ENCODE results near the gene SH3D19.
A peak's percentile ranks its signal among the peaks of the same experiment; 100 is the strongest.

SH3D19 gene

DNA sequence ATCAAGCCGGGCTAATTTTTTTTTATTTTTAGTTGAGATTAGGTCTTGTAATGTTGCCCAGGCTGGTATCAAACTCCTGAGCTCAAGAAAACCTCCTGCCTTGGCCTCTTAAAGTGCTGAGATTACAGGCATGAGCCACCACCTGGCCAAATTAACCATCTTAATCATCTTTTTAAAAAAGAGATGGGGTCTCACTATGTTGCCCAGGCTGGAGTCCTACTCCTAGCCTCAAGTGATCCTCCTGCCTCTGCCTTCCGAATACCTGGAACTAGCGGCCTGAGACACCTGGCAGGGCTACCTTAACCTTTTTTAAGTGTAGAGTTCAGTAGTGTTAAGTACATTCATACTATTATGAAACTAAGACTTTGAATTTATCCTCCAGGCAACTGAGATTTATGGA, 227.6 kb downstream of the SH3D19 start:
- Histone ChIP-seq H3K27me3 (replicated peaks in 2 of 5; ENCODE audit: control insufficient read depth in 4 of 5, insufficient read depth in 5 of 5, low read length in 4 of 5) (no peaks in the 10 kb centered on the region), H3K4me1 (ENCODE audit: control extremely low read depth in 1 of 4, control insufficient read depth in 4 of 4, insufficient read depth in 4 of 4, low read length in 3 of 4) (peaks cover 15 to 44% (median 29%) of the 10 kb centered on the region in 4 experiments), H3K9me3 (ENCODE audit: control extremely low read depth in 1 of 5, control insufficient read depth in 4 of 5, insufficient read depth in 2 of 5, low read depth in 1 of 5, low read length in 4 of 5) (no peaks in the 10 kb centered on the region), H3K27ac (ENCODE audit: insufficient read depth in 1 of 2, low read depth in 1 of 2, low read length in 2 of 2, poor library complexity in 1 of 2, severe bottlenecking in 2 of 2) (peak overlapping the region in 1 of 2 experiments; percentile 79), H3K36me3 (ENCODE audit: control insufficient read depth in 4 of 4, insufficient read depth in 4 of 4, low read length in 3 of 4) (peaks cover 5 to 24% (median 15%) of the 10 kb centered on the region in 4 experiments), H3K4me3 (ENCODE audit: control insufficient read depth in 1 of 7, extremely low read depth in 1 of 7, insufficient read depth in 4 of 7, low read depth in 2 of 7, low read length in 6 of 7) (peak overlapping the region in 3 of 7 experiments; percentile 60 to 100 (median 67))
- ChIA-PET POLR2A (interaction anchor here (2.6 kb wide), 1 partner anchor 82 kb away, joined by 11 read pairs; the partner anchor contains the start of gene LRBA), CTCF (interaction anchor here (0.7 to 2.2 kb wide), 5 partner anchors 12 to 87 kb away, joined by 3 to 10 read pairs (median 3); no protein-coding TSS in a partner anchor)
- WGBS (ENCODE audit: insufficient coverage) = no CpG with 5 or more reads among the region's 3 CpGs
- no peak for DNase-seq

GRCh38 chr4:151095142-151095541, 230.3 kb downstream of the SH3D19 start:
- no CpG with 5 or more reads among the region's 3 CpGs for WGBS (ENCODE audit: insufficient coverage)
- H3K27ac ChIP-seq (ENCODE audit: insufficient read depth in 1 of 2, low read depth in 1 of 2, low read length in 2 of 2, poor library complexity in 1 of 2, severe bottlenecking in 2 of 2) = no peak overlapping the region
- DNase-seq = no peak
- no peaks in the 10 kb centered on the region for H3K9me3 ChIP-seq (ENCODE audit: control extremely low read depth in 1 of 5, control insufficient read depth in 4 of 5, insufficient read depth in 2 of 5, low read depth in 1 of 5, low read length in 4 of 5)
- no peak overlapping the region for H3K4me3 ChIP-seq (ENCODE audit: control insufficient read depth in 1 of 7, extremely low read depth in 1 of 7, insufficient read depth in 4 of 7, low read depth in 2 of 7, low read length in 6 of 7)
- ChIA-PET POLR2A (no interaction called here), CTCF (no interaction called here)
- H3K36me3 ChIP-seq (ENCODE audit: control insufficient read depth in 4 of 4, insufficient read depth in 4 of 4, low read length in 3 of 4) = no peaks in the 10 kb centered on the region
- H3K27me3 ChIP-seq (replicated peaks in 2 of 5; ENCODE audit: control insufficient read depth in 4 of 5, insufficient read depth in 5 of 5, low read length in 4 of 5) = no peaks in the 10 kb centered on the region
- peaks cover 2 to 24% (median 17%) of the 10 kb centered on the region in 4 experiments for H3K4me1 ChIP-seq (ENCODE audit: control extremely low read depth in 1 of 4, control insufficient read depth in 4 of 4, insufficient read depth in 4 of 4, low read length in 3 of 4)

GRCh38 chr4:151094290-151094751, 231.1 kb downstream of the SH3D19 start:
- POLR2A ChIA-PET = no interaction called here
- H3K27ac ChIP-seq (ENCODE audit: insufficient read depth in 1 of 2, low read depth in 1 of 2, low read length in 2 of 2, poor library complexity in 1 of 2, severe bottlenecking in 2 of 2) = no peak overlapping the region
- H3K4me3 ChIP-seq (ENCODE audit: control insufficient read depth in 1 of 7, extremely low read depth in 1 of 7, insufficient read depth in 4 of 7, low read depth in 2 of 7, low read length in 6 of 7) = no peak overlapping the region
- no peaks in the 10 kb centered on the region for H3K9me3 ChIP-seq (ENCODE audit: control extremely low read depth in 1 of 5, control insufficient read depth in 4 of 5, insufficient read depth in 2 of 5, low read depth in 1 of 5, low read length in 4 of 5)
- CTCF ChIA-PET = no interaction called here
- H3K36me3 ChIP-seq (ENCODE audit: control insufficient read depth in 4 of 4, insufficient read depth in 4 of 4, low read length in 3 of 4) = no peaks in the 10 kb centered on the region
- WGBS (ENCODE audit: insufficient coverage) = 100% methylated on average over 2 of the region's 2 CpGs
- peaks cover 1 to 22% (median 17%) of the 10 kb centered on the region in 4 experiments for H3K4me1 ChIP-seq (ENCODE audit: control extremely low read depth in 1 of 4, control insufficient read depth in 4 of 4, insufficient read depth in 4 of 4, low read length in 3 of 4)
- H3K27me3 ChIP-seq (replicated peaks in 2 of 5; ENCODE audit: control insufficient read depth in 4 of 5, insufficient read depth in 5 of 5, low read length in 4 of 5) = no peaks in the 10 kb centered on the region
- no peak for DNase-seq

DNA sequence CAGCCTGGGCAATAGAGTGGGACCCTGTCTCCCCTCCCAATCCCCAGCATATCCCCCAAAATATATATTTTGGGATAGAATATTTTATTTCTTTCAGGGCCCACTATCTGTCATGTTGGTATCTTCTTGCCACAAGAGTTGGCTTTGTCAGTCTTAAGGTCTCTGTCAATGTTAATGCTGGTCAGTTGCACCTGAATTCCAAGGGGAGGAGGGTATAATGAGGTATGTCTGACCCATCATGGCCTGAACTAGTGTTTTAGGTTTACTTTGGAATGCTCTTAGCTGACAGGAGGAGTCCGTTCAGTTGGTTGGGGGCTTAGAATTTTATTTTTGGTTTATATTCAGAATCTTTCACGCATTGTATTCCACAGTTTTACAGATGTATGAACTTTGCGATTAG, 232.2 kb downstream of the SH3D19 start:
- WGBS (ENCODE audit: insufficient coverage) = 100% methylated on average over 2 of the region's 3 CpGs
- Histone ChIP-seq H3K4me1 (ENCODE audit: control extremely low read depth in 1 of 4, control insufficient read depth in 4 of 4, insufficient read depth in 4 of 4, low read length in 3 of 4) (peaks cover 0 to 12% (median 7%) of the 10 kb centered on the region in 4 experiments), H3K27ac (ENCODE audit: insufficient read depth in 1 of 2, low read depth in 1 of 2, low read length in 2 of 2, poor library complexity in 1 of 2, severe bottlenecking in 2 of 2) (no peak overlapping the region), H3K4me3 (ENCODE audit: control insufficient read depth in 1 of 7, extremely low read depth in 1 of 7, insufficient read depth in 4 of 7, low read depth in 2 of 7, low read length in 6 of 7) (no peak overlapping the region), H3K36me3 (ENCODE audit: control insufficient read depth in 4 of 4, insufficient read depth in 4 of 4, low read length in 3 of 4) (no peaks in the 10 kb centered on the region), H3K27me3 (replicated peaks in 2 of 5; ENCODE audit: control insufficient read depth in 4 of 5, insufficient read depth in 5 of 5, low read length in 4 of 5) (no peaks in the 10 kb centered on the region), H3K9me3 (ENCODE audit: control extremely low read depth in 1 of 5, control insufficient read depth in 4 of 5, insufficient read depth in 2 of 5, low read depth in 1 of 5, low read length in 4 of 5) (no peaks in the 10 kb centered on the region)
- POLR2A ChIA-PET = no interaction called here
- CTCF ChIA-PET = no interaction called here
- DNase-seq = no peak

GRCh38 chr4:151092488-151092887, 232.9 kb downstream of the SH3D19 start:
- Histone ChIP-seq H3K27ac (ENCODE audit: insufficient read depth in 1 of 2, low read depth in 1 of 2, low read length in 2 of 2, poor library complexity in 1 of 2, severe bottlenecking in 2 of 2) (no peak overlapping the region), H3K4me3 (ENCODE audit: control insufficient read depth in 1 of 7, extremely low read depth in 1 of 7, insufficient read depth in 4 of 7, low read depth in 2 of 7, low read length in 6 of 7) (no peak overlapping the region), H3K9me3 (ENCODE audit: control extremely low read depth in 1 of 5, control insufficient read depth in 4 of 5, insufficient read depth in 2 of 5, low read depth in 1 of 5, low read length in 4 of 5) (no peaks in the 10 kb centered on the region), H3K36me3 (ENCODE audit: control insufficient read depth in 4 of 4, insufficient read depth in 4 of 4, low read length in 3 of 4) (no peaks in the 10 kb centered on the region), H3K27me3 (replicated peaks in 2 of 5; ENCODE audit: control insufficient read depth in 4 of 5, insufficient read depth in 5 of 5, low read length in 4 of 5) (no peaks in the 10 kb centered on the region), H3K4me1 (ENCODE audit: control extremely low read depth in 1 of 4, control insufficient read depth in 4 of 4, insufficient read depth in 4 of 4, low read length in 3 of 4) (peaks cover 0 to 4% (median under 1%) of the 10 kb centered on the region in 4 experiments)
- no peak for DNase-seq
- ChIA-PET CTCF (no interaction called here), POLR2A (no interaction called here)
- 100% methylated on average over 2 of the region's 3 CpGs for WGBS (ENCODE audit: insufficient coverage)

- no CpG with 5 or more reads among the region's 2 CpGs for WGBS (ENCODE audit: insufficient coverage)
- no peak for DNase-seq
- ChIA-PET CTCF (no interaction called here), POLR2A (no interaction called here)
- Histone ChIP-seq H3K27me3 (replicated peaks in 2 of 5; ENCODE audit: control insufficient read depth in 4 of 5, insufficient read depth in 5 of 5, low read length in 4 of 5) (no peaks in the 10 kb centered on the region), H3K9me3 (ENCODE audit: control extremely low read depth in 1 of 5, control insufficient read depth in 4 of 5, insufficient read depth in 2 of 5, low read depth in 1 of 5, low read length in 4 of 5) (no peaks in the 10 kb centered on the region), H3K27ac (ENCODE audit: insufficient read depth in 1 of 2, low read depth in 1 of 2, low read length in 2 of 2, poor library complexity in 1 of 2, severe bottlenecking in 2 of 2) (no peak overlapping the region), H3K36me3 (ENCODE audit: control insufficient read depth in 4 of 4, insufficient read depth in 4 of 4, low read length in 3 of 4) (no peaks in the 10 kb centered on the region), H3K4me1 (ENCODE audit: control extremely low read depth in 1 of 4, control insufficient read depth in 4 of 4, insufficient read depth in 4 of 4, low read length in 3 of 4) (no peaks in the 10 kb centered on the region), H3K4me3 (ENCODE audit: control insufficient read depth in 1 of 7, extremely low read depth in 1 of 7, insufficient read depth in 4 of 7, low read depth in 2 of 7, low read length in 6 of 7) (no peak overlapping the region)
These were observed 234.4 kb downstream of the SH3D19 start for GRCh38 chr4:151091047-151091446.

GRCh38 chr4:151087467-151087866, 237.9 kb downstream of the SH3D19 start:
- H3K27ac ChIP-seq (ENCODE audit: insufficient read depth in 1 of 2, low read depth in 1 of 2, low read length in 2 of 2, poor library complexity in 1 of 2, severe bottlenecking in 2 of 2) = no peak overlapping the region
- no peaks in the 10 kb centered on the region for H3K36me3 ChIP-seq (ENCODE audit: control insufficient read depth in 4 of 4, insufficient read depth in 4 of 4, low read length in 3 of 4)
- WGBS (ENCODE audit: insufficient coverage) = 98% methylated on average over 8 of the region's 8 CpGs
- H3K27me3 ChIP-seq (replicated peaks in 2 of 5; ENCODE audit: control insufficient read depth in 4 of 5, insufficient read depth in 5 of 5, low read length in 4 of 5) = no peaks in the 10 kb centered on the region
- no peaks in the 10 kb centered on the region for H3K4me1 ChIP-seq (ENCODE audit: control extremely low read depth in 1 of 4, control insufficient read depth in 4 of 4, insufficient read depth in 4 of 4, low read length in 3 of 4)
- POLR2A ChIA-PET = no interaction called here
- no peak for DNase-seq
- no peak overlapping the region for H3K4me3 ChIP-seq (ENCODE audit: control insufficient read depth in 1 of 7, extremely low read depth in 1 of 7, insufficient read depth in 4 of 7, low read depth in 2 of 7, low read length in 6 of 7)
- H3K9me3 ChIP-seq (ENCODE audit: control extremely low read depth in 1 of 5, control insufficient read depth in 4 of 5, insufficient read depth in 2 of 5, low read depth in 1 of 5, low read length in 4 of 5) = no peaks in the 10 kb centered on the region
- CTCF ChIA-PET = no interaction called here

Measured in common myeloid progenitor, CD34-positive (primary cell).